GM21737 (cell line): ENCODE results near the gene SESN3.

ENCODE experiments used
- ATAC-seq: cut with Tn5 transposase; IDR thresholded peaks from one replicate; pipeline ENCODE4 v1.9.1; 2021; ENCODE audit warnings: mild to moderate bottlenecking, moderate library complexity; ENCODE audit not compliant: unreplicated experiment

The SESN3 gene

GRCh38 chr11:95128602-95129001, 102.4 kb downstream of the SESN3 start:
- ATAC-seq: no peak

GRCh38 chr11:95123556-95123955, 107.4 kb downstream of the SESN3 start:
- no peak for ATAC-seq

GRCh38 chr11:95121698-95122097, 109.3 kb downstream of the SESN3 start:
- no peak for ATAC-seq

GRCh38 chr11:95119361-95120060, 111.5 kb downstream of the SESN3 start:
- no peak for ATAC-seq

- no peak for ATAC-seq
Observed at GRCh38 chr11:95115597-95115996, 115.4 kb downstream of the SESN3 start.
